H1 (cell line): Measurements from ENCODE around the gene TNIP1. TPM values are rescaled to one million over a fixed set of nuclear protein-coding genes. Genes with fewer than 3 reads are reported as not detected.

Experiments
- CTCF ChIA-PET: fragments of 300-600 bp; sonication (Branson Sonifier 250); formaldehyde crosslinking; loops from one replicate; lab custom pipeline; 2021; ENCODE audit not compliant: partially characterized antibody; lab: Charles Lee
- POLR2A ChIA-PET: fragments of 300-600 bp; sonication (Branson Sonifier 250); formaldehyde crosslinking; loops from one replicate; lab custom pipeline; 2021; ENCODE audit warnings: inconsistent platforms; ENCODE audit not compliant: partially characterized antibody; lab: Charles Lee
- DNase-seq, 2 experiments: peaks; one replicate each; pipeline versions ENCODE4 v3.0.0 to v3.0.0-alpha.2; 2010 to 2022; ENCODE audit warnings: low spot score in 2 of 2, low read depth in 1 of 2, mixed read lengths in 1 of 2
- FAIRE-seq: peaks from 2 replicates; lab custom pipeline; 2011; peaks lifted over from hg19 to GRCh38; lab: Jason Lieb, UNC
- H2AFZ ChIP-seq: 2 replicates; pipeline ENCODE4 v1.8.1; 2012; ENCODE audit warnings: low read length, inconsistent platforms
- H2AK5ac ChIP-seq: 2 replicates; pipeline ENCODE4 v1.6.1; 2013; ENCODE audit warnings: low read depth, low read length
- H2BK120ac ChIP-seq: replicated peaks from 2 replicates; pipeline ENCODE3; 2013; ENCODE audit warnings: low read depth, low read length, inconsistent platforms
- H2BK12ac ChIP-seq: 2 replicates; pipeline ENCODE4 v1.6.1; 2013; ENCODE audit warnings: low read depth, low read length
- H2BK15ac ChIP-seq: 2 replicates; pipeline ENCODE4 v1.6.1; 2013; ENCODE audit warnings: low read length
- H2BK20ac ChIP-seq: 2 replicates; pipeline ENCODE4 v1.6.1; 2013; ENCODE audit warnings: low read length
- H2BK5ac ChIP-seq: 2 replicates; pipeline ENCODE4 v1.6.1; 2013; ENCODE audit warnings: low read depth, low read length
- H3K14ac ChIP-seq: 2 replicates; pipeline ENCODE4 v1.6.1; 2013; ENCODE audit warnings: inconsistent platforms; ENCODE audit not compliant: insufficient read length
- H3K18ac ChIP-seq: 2 replicates; pipeline ENCODE4 v1.6.1; 2013; ENCODE audit warnings: low read length; ENCODE audit errors: extremely low read depth
- H3K23ac ChIP-seq: 2 replicates; pipeline ENCODE4 v1.6.1; 2013; ENCODE audit warnings: inconsistent platforms; ENCODE audit not compliant: insufficient read length
- H3K23me2 ChIP-seq: 2 replicates; pipeline ENCODE4 v1.6.1; 2013; ENCODE audit warnings: low read depth, low read length
- H3K27ac ChIP-seq: 2 replicates; pipeline ENCODE4 v1.6.1; 2011; ENCODE audit warnings: low read depth, low read length, inconsistent platforms
- H3K27me3 ChIP-seq, 4 experiments: replicated peaks in 1 of 4; 1 replicate in 1 of 4; 2 replicates in 3 of 4; pipeline versions ENCODE4 v1.6.1 to v1.8.1; 2011 to 2013; ENCODE audit warnings: low read length in 3 of 4, mild to moderate bottlenecking in 3 of 4, inconsistent platforms in 2 of 4, mixed read lengths in 2 of 4, moderate library complexity in 1 of 4; ENCODE audit not compliant: control insufficient read depth in 3 of 4, insufficient read depth in 3 of 4; ENCODE audit errors: extremely low read depth in 1 of 4
- H3K36me3 ChIP-seq, 4 experiments: 2 replicates each; pipeline versions ENCODE4 v1.6.1 to v1.8.1; 2011 to 2013; ENCODE audit warnings: mild to moderate bottlenecking in 4 of 4, low read length in 3 of 4, moderate library complexity in 2 of 4, control low read depth in 1 of 4, inconsistent platforms in 1 of 4; ENCODE audit not compliant: insufficient read depth in 4 of 4, control insufficient read depth in 2 of 4
- H3K4ac ChIP-seq: replicated peaks from 2 replicates; pipeline ENCODE3; 2013; ENCODE audit warnings: low read length, low read depth, mixed read lengths, inconsistent platforms; ENCODE audit not compliant: insufficient read length
- H3K4me1 ChIP-seq, 4 experiments: replicated peaks in 1 of 4; 1 replicate in 1 of 4; 2 replicates in 3 of 4; pipeline versions ENCODE4 v1.6.1 to v1.8.1; 2011 to 2013; ENCODE audit warnings: low read length in 3 of 4, inconsistent platforms in 2 of 4, mixed read lengths in 1 of 4; ENCODE audit not compliant: insufficient read depth in 4 of 4, control insufficient read depth in 3 of 4
- H3K4me2 ChIP-seq, 2 experiments: 2 replicates each; pipeline versions ENCODE4 v1.6.1 to v1.8.1; 2011 to 2013; ENCODE audit warnings: low read depth in 2 of 2, low read length in 2 of 2, control low read depth in 1 of 2, inconsistent platforms in 1 of 2, mild to moderate bottlenecking in 1 of 2; ENCODE audit not compliant: insufficient read depth in 1 of 2
- H3K4me3 ChIP-seq, 4 experiments: fragments of 200-600, 300-600 bp in 1 of 4; sonication (generic), shearing (Covaris generic), sonication (Bioruptor Twin) in 1 of 4; 2 replicates each; pipeline versions ENCODE4 v1.5.1 to v1.8.1; 2011 to 2016; ENCODE audit warnings: low read length in 4 of 4, low read depth in 3 of 4, control low read depth in 2 of 4, inconsistent platforms in 2 of 4, mild to moderate bottlenecking in 2 of 4, mixed read lengths in 1 of 4, moderate library complexity in 1 of 4; ENCODE audit not compliant: insufficient read depth in 2 of 4; ENCODE audit errors: extremely low read depth in 1 of 4
- H3K56ac ChIP-seq: replicated peaks from 2 replicates; pipeline ENCODE3; 2013; ENCODE audit warnings: low read depth, mild to moderate bottlenecking, mixed read lengths, low read length, inconsistent platforms; ENCODE audit not compliant: insufficient read length
- H3K79me1 ChIP-seq: 2 replicates; pipeline ENCODE4 v1.6.1; 2013; ENCODE audit warnings: low read depth, low read length, control low read depth
- H3K79me2 ChIP-seq, 2 experiments: 2 replicates each; pipeline versions ENCODE4 v1.6.1 to v1.8.1; 2012 to 2013; ENCODE audit warnings: low read length in 2 of 2, mild to moderate bottlenecking in 2 of 2, inconsistent platforms in 1 of 2; ENCODE audit not compliant: insufficient read depth in 2 of 2, control insufficient read depth in 1 of 2
- H3K9ac ChIP-seq, 4 experiments: replicated peaks in 1 of 4; 1 replicate in 1 of 4; 2 replicates in 3 of 4; pipeline versions ENCODE4 v1.6.1 to v1.8.1; 2011 to 2013; ENCODE audit warnings: low read depth in 3 of 4, low read length in 3 of 4, control low read depth in 2 of 4, mild to moderate bottlenecking in 2 of 4, moderate library complexity in 2 of 4, inconsistent platforms in 1 of 4; ENCODE audit errors: extremely low read depth in 1 of 4
- H3K9me3 ChIP-seq, 2 experiments: 2 replicates each; pipeline versions ENCODE4 v1.6.1 to v1.8.1; 2012 to 2013; ENCODE audit warnings: mild to moderate bottlenecking in 2 of 2, moderate library complexity in 2 of 2, control low read depth in 1 of 2, inconsistent platforms in 1 of 2, low read depth in 1 of 2, low read length in 1 of 2, mixed read lengths in 1 of 2; ENCODE audit not compliant: insufficient read depth in 2 of 2
- H4K20me1 ChIP-seq, 2 experiments: replicated peaks in 1 of 2; 2 replicates each; pipeline versions ENCODE3 to v1.8.1; 2011 to 2013; ENCODE audit warnings: inconsistent platforms in 2 of 2, low read length in 2 of 2, mild to moderate bottlenecking in 1 of 2; ENCODE audit not compliant: insufficient read depth in 2 of 2, control insufficient read depth in 1 of 2
- H4K5ac ChIP-seq: 2 replicates; pipeline ENCODE4 v1.6.1; 2013; ENCODE audit warnings: low read length, low read depth, mixed read lengths, inconsistent platforms; ENCODE audit not compliant: insufficient read length
- H4K8ac ChIP-seq: 2 replicates; pipeline ENCODE4 v1.8.0; 2013; ENCODE audit warnings: mild to moderate bottlenecking, moderate library complexity, low read length, inconsistent platforms; ENCODE audit not compliant: insufficient read depth; ENCODE audit errors: extremely low read depth
- H4K91ac ChIP-seq: replicated peaks from 2 replicates; pipeline ENCODE3; 2013; ENCODE audit warnings: low read length, mixed read lengths, inconsistent platforms; ENCODE audit not compliant: insufficient read length
- BACH1 ChIP-seq: IDR thresholded peaks from 2 replicates; pipeline ENCODE4 v1.6.1; 2012; ENCODE audit warnings: low read length, improper control_type of control experiment
- BCL11A ChIP-seq, 2 experiments: IDR thresholded peaks; one replicate each; pipeline ENCODE4 v1.6.1; 2011; ENCODE audit warnings: low read depth in 2 of 2, low read length in 2 of 2, mild to moderate bottlenecking in 2 of 2
- CBX8 ChIP-seq: fragments of 300-800, 300-1000 bp; sonication (generic); IDR thresholded peaks from 2 replicates; pipeline ENCODE4 v1.7.1; 2016; ENCODE audit warnings: low read depth, low read length, borderline replicate concordance
- CTCF ChIP-seq, 3 experiments: IDR thresholded peaks; 1 replicate in 2 of 3; 2 replicates in 1 of 3; pipeline versions ENCODE4 v1.5.1 to v1.6.1; 2011; ENCODE audit warnings: low read length in 3 of 3, mild to moderate bottlenecking in 3 of 3, inconsistent platforms in 2 of 3, low read depth in 1 of 3, moderate library complexity in 1 of 3; ENCODE audit not compliant: insufficient read depth in 1 of 3; ENCODE audit errors: control extremely low read depth in 1 of 3
- E2F6 ChIP-seq: IDR thresholded peaks from 2 replicates; pipeline ENCODE4 v1.6.1; 2012; ENCODE audit warnings: inconsistent platforms
- EGR1 ChIP-seq: IDR thresholded peaks from 2 replicates; pipeline ENCODE4 v1.6.1; 2011; ENCODE audit warnings: low read depth, low read length, borderline replicate concordance
- PHF8 ChIP-seq: fragments of 200-600 bp; sonication (generic); conservative IDR thresholded peaks from 2 replicates; pipeline ENCODE4 v1.7.1; 2012; ENCODE audit warnings: low read depth, mild to moderate bottlenecking, inconsistent platforms, low read length, moderate library complexity
- RNF2 ChIP-seq: fragments of 200-900, 300-1000 bp; sonication (generic); IDR thresholded peaks from 2 replicates; pipeline ENCODE4 v1.7.1; 2016; ENCODE audit warnings: borderline replicate concordance, low read depth, mild to moderate bottlenecking, antibody characterized with exemption, low read length; ENCODE audit not compliant: poor library complexity, severe bottlenecking; ENCODE audit errors: missing control alignments
- WGBS, 2 experiments: shearing (Covaris generic) in 1 of 2; methylation state at CpG; one replicate each; pipeline versions ENCODE4 v1.1.6 to v1.1.7; 2013 to 2015; ENCODE audit warnings: low lambda C conversion rate in 2 of 2, mixed read lengths in 2 of 2, inconsistent platforms in 1 of 2, low coverage in 1 of 2, missing lambda C conversion rate in 1 of 2; ENCODE audit not compliant: insufficient replicate concordance in 2 of 2, insufficient coverage in 1 of 2, insufficient read length in 1 of 2; ENCODE audit errors: extremely low coverage in 1 of 2, missing lambda C conversion rate in 1 of 2; 5-methylcytosine and 5-hydroxymethylcytosine counted together
- polyA plus RNA-seq, 7 experiments: library from polyadenylated mRNA; depleted of rRNA in 3 of 7; stranded (reverse) in 5 of 7; unstranded in 2 of 7; fragments of >200 nt in 5 of 7; fragments of 200-250 nt in 2 of 7; gene quantifications; 1 replicate in 5 of 7; 2 replicates in 1 of 7; 4 replicates in 1 of 7; pipeline versions ENCODE4 v1.2.1 to v1.2.3, GENCODE V29; 2011 to 2013; ENCODE audit warnings: missing spikeins in 2 of 7, mixed read lengths in 2 of 7
- total RNA-seq: library from RNA; stranded (reverse); fragmentation: NEBNext Ultra II Directional; extraction: Animal tissue kit (Norgen Biotek cat#: 25700); gene quantifications from 2 replicates; pipeline ENCODE4 v1.2.1, GENCODE V29; 2021

Gene TNIP1
- total and polyA plus RNA-seq, 2 of the 8 experiments (the other 6 are each of a cell fraction or from before 2014, with no cell fraction given): 14.2 to 31.9 TPM

GRCh38 chr5:151071848-151072629 lies 8.8 kb downstream of the TNIP1 start:
- Histone ChIP-seq H3K36me3 (no peaks in the 10 kb centered on the region), H3K14ac (no peak overlapping the region), H3K79me1 (peaks cover 6% of the 10 kb centered on the region; the same call in 1 of the 2 replicates), H3K23ac (no peak overlapping the region), H3K4ac (no peak overlapping the region), H3K27ac (no peak overlapping the region), H3K9ac (no peak overlapping the region), H3K4me3 (no peak overlapping the region), H3K79me2 (peaks cover 0 to 22% of the 10 kb centered on the region in 2 experiments; a peak in 2 of 4 replicates), H3K4me2 (no peak overlapping the region), H3K23me2 (no peaks in the 10 kb centered on the region), H2BK120ac (no peak overlapping the region), H2BK15ac (no peak overlapping the region), H3K56ac (no peak overlapping the region), H2BK5ac (no peak overlapping the region), H4K91ac (no peak overlapping the region), H2BK12ac (no peak overlapping the region), H3K9me3 (no peaks in the 10 kb centered on the region), H2BK20ac (no peak overlapping the region), H3K18ac (no peak overlapping the region), H2AFZ (no peak overlapping the region), H3K27me3 (no peaks in the 10 kb centered on the region), H4K8ac (peak overlapping the region; percentile 72; the same call in 1 of the 2 replicates), H3K4me1 (peaks cover 0 to 6% (median 4%) of the 10 kb centered on the region in 4 experiments; a peak in 4 of 7 replicates), H2AK5ac (no peak overlapping the region; the same call in 1 of the 2 replicates), H4K20me1 (peaks cover 0 to 4% of the 10 kb centered on the region in 2 experiments), H4K5ac (no peak overlapping the region)
- CTCF ChIA-PET: interaction anchor here (0.8 to 28.6 kb wide), 13 partner anchors 9 to 226 kb away, joined by 3 to 442 read pairs (median 4); partner anchors contain the start of gene TNIP1
- DNase-seq: no peak
- FAIRE-seq: no peak
- 93% methylated on average over 10 of the region's 10 CpGs; no CpG with 5 or more reads in 1 of the 2 experiments for WGBS, 2 experiments
- POLR2A ChIA-PET: no interaction called here
- TF ChIP-seq RNF2 (no peak), BCL11A (IDR thresholded peaks at IDR 0.05; ENCODE audit: low read depth in 2 of 2, low read length in 2 of 2) (no peak), EGR1 (no peak), CBX8 (no peak), E2F6 (no peak), BACH1 (no peak), PHF8 (no peak), CTCF (IDR thresholded peaks at IDR 0.05; ENCODE audit: control extremely low read depth in 1 of 3, insufficient read depth in 1 of 3, low read depth in 1 of 3, low read length in 3 of 3) (no peak)
